Chondrocyte (in vitro differentiated cells): ENCODE results near the gene LTBP2. TPM values are rescaled to one million over a fixed set of nuclear protein-coding genes. Genes with fewer than 3 reads are reported as not detected.

Experiments used
- DNase-seq: peaks from one replicate; pipeline ENCODE4 v3.0.0; 2021; ENCODE audit warnings: mixed read lengths, low spot score
- H3K27ac Mint-ChIP-seq: one replicate; pipeline ENCODE4 v1.8.0; 2021; ENCODE audit warnings: mild to moderate bottlenecking, moderate library complexity, mixed read lengths; ENCODE audit not compliant: unreplicated experiment
- H3K27me3 Mint-ChIP-seq: 2 replicates; pipeline ENCODE4 v1.8.0; 2021; ENCODE audit warnings: low read depth, mixed read lengths
- H3K36me3 Mint-ChIP-seq: 2 replicates; pipeline ENCODE4 v1.8.0; 2021; ENCODE audit warnings: low read depth, mixed read lengths
- H3K4me1 Mint-ChIP-seq: 2 replicates; pipeline ENCODE4 v1.8.0; 2021; ENCODE audit warnings: low read depth, mild to moderate bottlenecking, mixed read lengths
- H3K4me3 Mint-ChIP-seq: one replicate; pipeline ENCODE4 v1.8.0; 2021; ENCODE audit warnings: mild to moderate bottlenecking, moderate library complexity, mixed read lengths; ENCODE audit not compliant: unreplicated experiment
- H3K9me3 Mint-ChIP-seq: 2 replicates; pipeline ENCODE4 v1.8.0; 2021; ENCODE audit warnings: low read depth, mixed read lengths
- CTCF ChIP-seq: fragments of 200-600 bp; sonication (generic); IDR thresholded peaks from 2 replicates; pipeline ENCODE4 v1.5.0; 2021; ENCODE audit warnings: antibody characterized with exemption, mild to moderate bottlenecking, moderate library complexity
- total RNA-seq: library from RNA; stranded (reverse); gene quantifications from 3 replicates; pipeline ENCODE4 v1.2.1, GENCODE V29; 2021

Gene LTBP2
- total RNA-seq, 1 donor from 2014 or later = 215 TPM

GRCh38 chr14:74587363-74587707, 24.7 kb downstream of the LTBP2 start:
- Mint-ChIP-seq H3K27ac (no peak overlapping the region), H3K9me3 (no peaks in the 10 kb centered on the region), H3K4me1 (peaks cover 58% of the 10 kb centered on the region), H3K36me3 (peaks cover 14% of the 10 kb centered on the region), H3K4me3 (no peak overlapping the region), H3K27me3 (no peaks in the 10 kb centered on the region)
- no peak for TF ChIP-seq CTCF
- DNase-seq = no peak

DNA sequence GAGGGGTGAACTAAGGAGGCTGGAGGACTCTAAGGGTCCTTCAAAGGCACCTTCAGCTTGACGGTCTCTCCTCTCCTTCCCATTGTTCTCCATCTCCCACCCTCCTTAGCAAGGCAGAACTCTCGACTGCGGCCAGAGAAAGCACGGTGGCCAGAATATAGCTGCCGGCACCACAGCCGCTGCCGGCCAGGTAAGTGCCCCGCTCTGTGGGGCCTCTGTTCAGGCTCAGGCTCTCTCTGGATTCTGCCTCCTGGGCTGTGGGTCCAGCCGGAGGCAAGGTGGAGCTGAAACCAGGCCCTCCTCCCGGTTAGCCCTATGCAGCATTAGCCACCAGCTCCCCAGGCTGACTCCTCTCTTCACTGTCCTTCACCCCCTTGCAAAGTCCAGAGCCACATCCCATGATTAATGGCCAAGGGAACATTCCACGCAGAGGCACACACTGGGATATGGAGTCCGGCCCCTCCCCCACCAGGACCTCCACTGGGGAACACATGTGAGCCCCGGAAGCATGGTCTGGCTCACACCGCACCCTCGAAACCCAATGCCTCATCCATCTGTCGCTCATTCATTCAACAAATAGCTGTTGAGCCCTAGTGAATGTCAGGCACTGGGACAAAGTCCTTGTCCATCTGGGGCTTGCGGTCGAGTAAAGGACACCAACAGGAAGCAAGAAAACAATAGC, 25.2 kb downstream of the LTBP2 start:
- H3K36me3 Mint-ChIP-seq = peaks cover 14% of the 10 kb centered on the region
- peaks cover 54% of the 10 kb centered on the region for H3K4me1 Mint-ChIP-seq
- no peaks in the 10 kb centered on the region for H3K9me3 Mint-ChIP-seq
- H3K4me3 Mint-ChIP-seq = no peak overlapping the region
- DNase-seq = peak; percentile 80
- H3K27ac Mint-ChIP-seq = peak overlapping the region; percentile 17
- TF ChIP-seq CTCF = no peak
- H3K27me3 Mint-ChIP-seq = no peaks in the 10 kb centered on the region

DNA sequence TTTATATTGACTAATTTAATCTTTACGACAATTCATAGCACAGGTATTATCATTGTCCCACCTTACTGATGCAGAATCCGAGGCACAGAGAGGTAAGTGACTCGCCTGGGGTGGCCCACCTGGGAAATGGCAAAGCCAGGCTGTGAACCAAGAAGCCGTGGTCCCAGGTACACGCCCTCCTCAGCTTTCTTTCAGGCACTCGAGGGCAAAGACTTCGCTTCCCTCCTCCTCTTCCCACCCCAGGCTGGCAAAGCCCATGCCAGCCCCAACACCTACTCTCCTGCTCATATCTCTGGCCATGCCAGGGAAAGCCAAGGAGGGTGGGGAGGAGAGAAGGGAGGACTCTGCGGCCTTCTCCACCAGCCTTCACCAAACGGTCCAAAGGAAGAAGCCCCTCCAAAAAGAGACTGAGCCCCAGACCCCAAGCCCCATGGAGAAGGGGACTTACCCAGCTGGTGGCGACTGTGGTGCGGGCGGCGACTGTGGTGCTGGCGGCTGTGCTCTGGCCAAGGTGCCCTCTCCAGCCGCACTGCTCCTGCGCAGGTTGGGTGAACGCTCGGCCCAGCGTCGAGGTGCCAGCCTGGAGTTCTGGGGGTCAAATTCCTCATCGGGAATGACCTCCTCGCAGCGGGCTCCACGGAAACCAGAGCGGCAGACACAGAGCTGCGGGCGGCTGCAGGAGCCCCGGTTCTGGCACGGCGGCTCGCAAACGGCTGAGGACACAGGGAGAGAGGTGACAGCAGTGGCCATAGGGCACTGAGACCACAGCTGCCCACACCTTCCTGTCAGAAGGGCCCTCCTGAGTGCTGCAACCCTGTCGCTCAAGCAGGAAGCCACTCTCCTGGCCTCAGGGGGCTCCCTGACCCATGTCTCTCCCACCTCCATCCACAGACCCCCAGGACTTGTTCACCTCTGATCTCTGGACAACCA, 26.4 kb downstream of the LTBP2 start:
- H3K9me3 Mint-ChIP-seq = no peaks in the 10 kb centered on the region
- no peaks in the 10 kb centered on the region for H3K27me3 Mint-ChIP-seq
- no peak overlapping the region for H3K4me3 Mint-ChIP-seq
- no peak for TF ChIP-seq CTCF
- peaks cover 14% of the 10 kb centered on the region for H3K36me3 Mint-ChIP-seq
- peak; percentile 80 for DNase-seq
- H3K4me1 Mint-ChIP-seq = peaks cover 47% of the 10 kb centered on the region
- H3K27ac Mint-ChIP-seq = no peak overlapping the region

- no peaks in the 10 kb centered on the region for H3K9me3 Mint-ChIP-seq
- H3K4me1 Mint-ChIP-seq = peaks cover 50% of the 10 kb centered on the region
- no peak for TF ChIP-seq CTCF
- peaks cover 15% of the 10 kb centered on the region for H3K36me3 Mint-ChIP-seq
- peak; percentile 19 for DNase-seq
- H3K27me3 Mint-ChIP-seq = no peaks in the 10 kb centered on the region
- peak overlapping the region; percentile 59 for H3K27ac Mint-ChIP-seq
- no peak overlapping the region for H3K4me3 Mint-ChIP-seq
Measured at GRCh38 chr14:74584951-74585350, 27.1 kb downstream of the LTBP2 start.

GRCh38 chr14:74583689-74584434, 28.2 kb downstream of the LTBP2 start:
- peaks cover 52% of the 10 kb centered on the region for H3K4me1 Mint-ChIP-seq
- H3K27me3 Mint-ChIP-seq = no peaks in the 10 kb centered on the region
- H3K36me3 Mint-ChIP-seq = peaks cover 13% of the 10 kb centered on the region
- H3K4me3 Mint-ChIP-seq = no peak overlapping the region
- no peaks in the 10 kb centered on the region for H3K9me3 Mint-ChIP-seq
- DNase-seq = no peak
- no peak for TF ChIP-seq CTCF
- peak overlapping the region; percentile 73 for H3K27ac Mint-ChIP-seq
